B cell (primary cell): ENCODE results near the gene SPTBN1. TPM values are rescaled to one million over a fixed set of nuclear protein-coding genes. Genes with fewer than 3 reads are reported as not detected.

Experiments used
- ATAC-seq: fragments of 200-7000 bp; cut with Tn5 transposase; one replicate; pipeline ENCODE4 v1.10.0; 2021; ENCODE audit warnings: low read depth, mild to moderate bottlenecking, moderate number of reproducible peaks, moderate library complexity
- CTCF ChIA-PET: fragments of 350-600 bp; sonication (Branson Sonifier 250); formaldehyde crosslinking; loops from one replicate; lab custom pipeline; 2021; ENCODE audit warnings: antibody characterized with exemption, inconsistent platforms; lab: Charles Lee
- POLR2A ChIA-PET: fragments of 350-600 bp; sonication (Branson Sonifier 250); formaldehyde crosslinking; loops from one replicate; lab custom pipeline; 2021; ENCODE audit warnings: antibody characterized with exemption; lab: Charles Lee
- DNase-seq: peaks from one replicate; pipeline ENCODE4 v3.0.0; 2013
- H2AFZ ChIP-seq: 2 replicates; pipeline ENCODE4 v1.6.1; 2012; ENCODE audit warnings: mild to moderate bottlenecking, low read depth, low read length; ENCODE audit not compliant: insufficient read depth, poor library complexity, severe bottlenecking
- H3K27ac ChIP-seq, 2 donors: 1 replicate in 1 of 2; 2 replicates in 1 of 2; pipeline ENCODE4 v1.5.1; 2012 to 2013; ENCODE audit warnings: low read length in 2 of 2, mild to moderate bottlenecking in 2 of 2, moderate library complexity in 1 of 2
- H3K27me3 ChIP-seq, 4 experiments: fragments of 200-600 bp in 1 of 4; sonication (generic) in 1 of 4; replicated peaks in 1 of 4; 1 replicate in 2 of 4; 2 replicates in 2 of 4; pipeline versions ENCODE4 v1.6.1 to v1.7.0; 2013 to 2016; ENCODE audit warnings: low read length in 3 of 4, mild to moderate bottlenecking in 2 of 4, mixed read lengths in 1 of 4, moderate library complexity in 1 of 4; ENCODE audit not compliant: insufficient read depth in 4 of 4, control insufficient read depth in 3 of 4; ENCODE audit errors: control extremely low read depth in 1 of 4
- H3K36me3 ChIP-seq, 2 experiments: replicated peaks in 1 of 2; 1 replicate in 1 of 2; 2 replicates in 1 of 2; pipeline versions ENCODE4 v1.6.1 to v1.7.1; 2013; ENCODE audit warnings: low read length in 1 of 2; ENCODE audit not compliant: insufficient read depth in 2 of 2, control insufficient read depth in 1 of 2; ENCODE audit errors: control extremely low read depth in 1 of 2, extremely low read depth in 1 of 2
- H3K4me1 ChIP-seq, 2 donors: fragments of 200-600 bp in 1 of 2; sonication (generic) in 1 of 2; 1 replicate in 1 of 2; 2 replicates in 1 of 2; pipeline versions ENCODE4 v1.5.1 to v1.6.1; 2013 to 2017; ENCODE audit warnings: low read length in 2 of 2; ENCODE audit not compliant: control insufficient read depth in 2 of 2, insufficient read depth in 2 of 2
- H3K4me2 ChIP-seq: replicated peaks from 2 replicates; pipeline ENCODE3; 2012; ENCODE audit warnings: mild to moderate bottlenecking, low read depth, low read length; ENCODE audit not compliant: poor library complexity, severe bottlenecking
- H3K4me3 ChIP-seq, 5 experiments: fragments of 200-600 bp in 1 of 5; sonication (generic) in 1 of 5; 1 replicate in 3 of 5; 2 replicates in 2 of 5; pipeline versions ENCODE4 v1.5.1 to v1.7.0; 2011 to 2016; ENCODE audit warnings: low read length in 4 of 5, mild to moderate bottlenecking in 4 of 5, low read depth in 2 of 5, control low read depth in 1 of 5, moderate library complexity in 1 of 5; ENCODE audit not compliant: insufficient read depth in 1 of 5; ENCODE audit errors: control extremely low read depth in 1 of 5, extremely low read depth in 1 of 5
- H3K79me2 ChIP-seq: fragments of 200-600 bp; sonication (generic); one replicate; pipeline ENCODE4 v1.6.0; 2016; ENCODE audit warnings: low read length; ENCODE audit not compliant: control insufficient read depth, insufficient read depth
- H3K9ac ChIP-seq: fragments of 200-600 bp; sonication (generic); 2 replicates; pipeline ENCODE4 v1.6.1; 2017; ENCODE audit warnings: mild to moderate bottlenecking, low read length, moderate library complexity
- H3K9me3 ChIP-seq, 3 donors: one replicate each; pipeline versions ENCODE4 v1.6.1 to v1.7.1; 2013; ENCODE audit warnings: low read length in 2 of 3; ENCODE audit not compliant: control insufficient read depth in 2 of 3, insufficient read depth in 1 of 3; ENCODE audit errors: control extremely low read depth in 1 of 3
- H4K20me1 ChIP-seq: 2 replicates; pipeline ENCODE4 v1.6.0; 2012; ENCODE audit warnings: mild to moderate bottlenecking, low read length; ENCODE audit not compliant: insufficient read depth, control insufficient read depth, poor library complexity, severe bottlenecking
- H3K27ac Mint-ChIP-seq: one replicate; pipeline ENCODE4 v1.8.0; 2021; ENCODE audit warnings: mixed read lengths
- H3K27me3 Mint-ChIP-seq: one replicate; pipeline ENCODE4 v1.8.0; 2021; ENCODE audit warnings: mixed read lengths
- H3K4me1 Mint-ChIP-seq: one replicate; pipeline ENCODE4 v1.8.0; 2021; ENCODE audit warnings: mixed read lengths
- H3K4me3 Mint-ChIP-seq: one replicate; pipeline ENCODE4 v1.8.0; 2021; ENCODE audit warnings: mixed read lengths
- H3K9me3 Mint-ChIP-seq: one replicate; pipeline ENCODE4 v1.8.0; 2022; ENCODE audit warnings: mixed read lengths; ENCODE audit not compliant: insufficient read depth
- EZH2 ChIP-seq: IDR thresholded peaks from 2 replicates; pipeline ENCODE4 v1.6.1; 2012; ENCODE audit warnings: borderline replicate concordance, low read depth, mild to moderate bottlenecking, moderate library complexity, low read length; ENCODE audit not compliant: insufficient read depth, poor library complexity, severe bottlenecking
- WGBS: methylation state at CpG from one replicate; pipeline ENCODE4 v1.1.5; 2013; ENCODE audit warnings: missing lambda C conversion rate; ENCODE audit not compliant: insufficient coverage; 5-methylcytosine and 5-hydroxymethylcytosine counted together
- intact Hi-C: fragments of 100-400 bp; cut with micrococcal nuclease; formaldehyde crosslinking; loops from one replicate; pipeline ENCODE4 v1.10.0; 2022
- polyA plus RNA-seq: library from polyadenylated mRNA; depleted of rRNA; stranded (reverse); fragments of >200 nt; gene quantifications from 2 replicates; pipeline ENCODE4 v1.2.3, GENCODE V29; 2012
- total RNA-seq, 2 donors: library from RNA; stranded (reverse); fragments of 120-200 nt in 1 of 2; gene quantifications; 1 replicate in 1 of 2; 2 replicates in 1 of 2; pipeline versions ENCODE4 v1.2.3 to v1.2.4, GENCODE V29; 2013 to 2022
- TF ChIP-seq, protein P1 (sequence below): fragments of 200-600 bp; IDR thresholded peaks from one replicate; pipeline ENCODE4 v1.8.0; 2022; ENCODE audit warnings: antibody characterized with exemption, mild to moderate bottlenecking

Gene SPTBN1
- total and polyA plus RNA-seq, 2 donors (not counting 1 experiment from before 2014, with no cell fraction given): 43.7 to 144 TPM

DNA sequence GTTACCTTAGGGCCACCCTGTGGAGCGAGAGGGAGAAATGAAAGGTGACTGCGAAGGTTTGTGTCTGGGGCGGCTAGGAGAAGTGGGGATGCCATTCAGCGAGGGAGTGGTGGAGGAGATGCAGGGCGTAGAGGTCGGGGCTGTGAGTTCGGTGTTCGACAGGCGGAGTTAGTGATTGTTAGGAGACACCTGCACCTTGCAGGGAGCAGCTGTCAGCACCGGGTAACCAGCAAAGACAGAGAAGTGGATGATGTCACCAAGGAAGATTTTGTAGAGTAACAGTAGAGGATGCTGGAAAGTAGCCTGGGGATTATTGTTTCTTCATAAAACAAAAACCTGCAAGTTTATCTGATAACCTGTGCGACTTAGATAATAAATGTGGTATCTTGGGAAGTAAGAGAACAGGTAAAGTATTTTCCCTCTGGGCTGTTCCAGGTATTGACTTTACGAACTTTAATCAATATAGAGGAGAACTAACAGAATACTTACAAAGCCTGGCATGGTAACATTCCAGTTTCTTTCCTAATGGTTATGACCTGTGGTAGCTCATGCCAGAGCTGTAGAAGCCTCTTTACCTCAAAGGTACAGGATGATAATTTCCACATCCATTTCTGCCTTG lies 63.8 kb downstream of the SPTBN1 start:
- Mint-ChIP-seq H3K27me3 (peaks cover 10% of the 10 kb centered on the region), H3K9me3 (no peaks in the 10 kb centered on the region), H3K4me1 (peaks cover 9% of the 10 kb centered on the region), H3K27ac (no peak overlapping the region), H3K4me3 (no peak overlapping the region)
- H3K4me2 ChIP-seq: no peak overlapping the region
- no peaks in the 10 kb centered on the region for H3K27me3 ChIP-seq
- no peaks in the 10 kb centered on the region for H3K36me3 ChIP-seq
- 92% methylated on average over 8 of the region's 12 CpGs for WGBS
- no peak overlapping the region for H3K9ac ChIP-seq
- no peak overlapping the region for H3K4me3 ChIP-seq
- H3K4me1 ChIP-seq: no peaks in the 10 kb centered on the region
- no peak overlapping the region for H3K27ac ChIP-seq
- ATAC-seq: no peak
- intact Hi-C loops: loop anchor here (5.0 to 10.0 kb wide), 2 partner anchors 37 to 655 kb away; no protein-coding TSS in a partner anchor
- DNase-seq: no peak
- no peaks in the 10 kb centered on the region for H3K9me3 ChIP-seq
- no peaks in the 10 kb centered on the region for H4K20me1 ChIP-seq
- TF ChIP-seq, protein P1, sequence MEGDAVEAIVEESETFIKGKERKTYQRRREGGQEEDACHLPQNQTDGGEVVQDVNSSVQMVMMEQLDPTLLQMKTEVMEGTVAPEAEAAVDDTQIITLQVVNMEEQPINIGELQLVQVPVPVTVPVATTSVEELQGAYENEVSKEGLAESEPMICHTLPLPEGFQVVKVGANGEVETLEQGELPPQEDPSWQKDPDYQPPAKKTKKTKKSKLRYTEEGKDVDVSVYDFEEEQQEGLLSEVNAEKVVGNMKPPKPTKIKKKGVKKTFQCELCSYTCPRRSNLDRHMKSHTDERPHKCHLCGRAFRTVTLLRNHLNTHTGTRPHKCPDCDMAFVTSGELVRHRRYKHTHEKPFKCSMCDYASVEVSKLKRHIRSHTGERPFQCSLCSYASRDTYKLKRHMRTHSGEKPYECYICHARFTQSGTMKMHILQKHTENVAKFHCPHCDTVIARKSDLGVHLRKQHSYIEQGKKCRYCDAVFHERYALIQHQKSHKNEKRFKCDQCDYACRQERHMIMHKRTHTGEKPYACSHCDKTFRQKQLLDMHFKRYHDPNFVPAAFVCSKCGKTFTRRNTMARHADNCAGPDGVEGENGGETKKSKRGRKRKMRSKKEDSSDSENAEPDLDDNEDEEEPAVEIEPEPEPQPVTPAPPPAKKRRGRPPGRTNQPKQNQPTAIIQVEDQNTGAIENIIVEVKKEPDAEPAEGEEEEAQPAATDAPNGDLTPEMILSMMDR: no peak
- TF ChIP-seq EZH2: no peak
- ChIA-PET POLR2A (no interaction called here), CTCF (interaction anchor here (1.0 to 8.3 kb wide), 7 partner anchors 98 to 412 kb away, joined by 3 to 244 read pairs (median 5); no protein-coding TSS in a partner anchor)
- no peak overlapping the region for H2AFZ ChIP-seq
- no peaks in the 10 kb centered on the region for H3K79me2 ChIP-seq

DNA sequence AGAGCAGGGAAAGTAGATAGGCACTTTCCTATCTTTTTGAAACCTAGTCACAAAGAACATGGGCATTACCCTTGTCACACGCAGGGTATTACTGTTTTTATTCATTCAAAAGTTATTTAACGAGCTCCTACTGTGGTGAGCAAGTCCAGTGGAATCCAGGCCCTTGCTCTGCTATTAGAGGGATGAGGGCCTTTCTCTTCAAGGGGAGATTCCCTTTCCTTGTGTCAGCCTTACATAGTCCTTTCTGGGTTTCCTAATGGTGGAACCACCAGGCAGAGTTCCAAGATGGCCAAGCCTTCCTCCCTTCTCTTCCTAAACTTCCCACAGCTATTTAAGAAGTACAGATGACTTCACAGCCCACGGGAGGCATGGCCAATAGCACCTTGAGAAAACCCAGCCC lies 64.6 kb downstream of the SPTBN1 start:
- DNase-seq: no peak
- Mint-ChIP-seq H3K4me1 (peaks cover 9% of the 10 kb centered on the region), H3K9me3 (no peaks in the 10 kb centered on the region), H3K27me3 (peaks cover 10% of the 10 kb centered on the region), H3K4me3 (no peak overlapping the region), H3K27ac (no peak overlapping the region)
- H3K4me3 ChIP-seq: no peak overlapping the region
- WGBS: no CpG with 5 or more reads among the region's 3 CpGs
- no peak overlapping the region for H3K9ac ChIP-seq
- POLR2A ChIA-PET: no interaction called here
- TF ChIP-seq, protein P1: no peak
- TF ChIP-seq EZH2: no peak
- no peaks in the 10 kb centered on the region for H3K4me1 ChIP-seq
- intact Hi-C loops: loop anchor here (5.0 to 10.0 kb wide), 2 partner anchors 37 to 654 kb away; no protein-coding TSS in a partner anchor
- no peak overlapping the region for H3K27ac ChIP-seq
- H2AFZ ChIP-seq: no peak overlapping the region
- no peaks in the 10 kb centered on the region for H3K9me3 ChIP-seq
- H3K27me3 ChIP-seq: no peaks in the 10 kb centered on the region
- ATAC-seq: no peak
- no peaks in the 10 kb centered on the region for H3K79me2 ChIP-seq
- no peak overlapping the region for H3K4me2 ChIP-seq
- H3K36me3 ChIP-seq: no peaks in the 10 kb centered on the region
- CTCF ChIA-PET: interaction anchor here (0.7 to 8.3 kb wide), 9 partner anchors 16 to 317 kb away, joined by 3 to 244 read pairs (median 5); no protein-coding TSS in a partner anchor
- H4K20me1 ChIP-seq: no peaks in the 10 kb centered on the region
